ENCODE results near the gene ZNF576. TPM values are rescaled to one million over a fixed set of nuclear protein-coding genes. Genes with fewer than 3 reads are reported as not detected.

The ZNF576 gene
- total RNA-seq, 1 experiment from 2014 or later, result 14.1 TPM

GRCh38 chr19:43563816-43564457, 32.5 kb upstream of the ZNF576 start:
- TF ChIP-seq POLR2AphosphoS5 (IDR thresholded peaks at IDR 0.05; ENCODE audit: low read depth, low read length) (no peak), SIN3A (IDR thresholded peaks at IDR 0.05; ENCODE audit: borderline replicate concordance, insufficient read depth, low read depth, low read length) (no peak), REST (IDR thresholded peaks at IDR 0.05; ENCODE audit: insufficient read depth in 1 of 2, low read depth in 2 of 2, low read length in 1 of 2) (no peak), TCF7L2 (IDR thresholded peaks at IDR 0.05; ENCODE audit: low read depth, low read length) (no peak)
- TF ChIP-seq, protein P1, sequence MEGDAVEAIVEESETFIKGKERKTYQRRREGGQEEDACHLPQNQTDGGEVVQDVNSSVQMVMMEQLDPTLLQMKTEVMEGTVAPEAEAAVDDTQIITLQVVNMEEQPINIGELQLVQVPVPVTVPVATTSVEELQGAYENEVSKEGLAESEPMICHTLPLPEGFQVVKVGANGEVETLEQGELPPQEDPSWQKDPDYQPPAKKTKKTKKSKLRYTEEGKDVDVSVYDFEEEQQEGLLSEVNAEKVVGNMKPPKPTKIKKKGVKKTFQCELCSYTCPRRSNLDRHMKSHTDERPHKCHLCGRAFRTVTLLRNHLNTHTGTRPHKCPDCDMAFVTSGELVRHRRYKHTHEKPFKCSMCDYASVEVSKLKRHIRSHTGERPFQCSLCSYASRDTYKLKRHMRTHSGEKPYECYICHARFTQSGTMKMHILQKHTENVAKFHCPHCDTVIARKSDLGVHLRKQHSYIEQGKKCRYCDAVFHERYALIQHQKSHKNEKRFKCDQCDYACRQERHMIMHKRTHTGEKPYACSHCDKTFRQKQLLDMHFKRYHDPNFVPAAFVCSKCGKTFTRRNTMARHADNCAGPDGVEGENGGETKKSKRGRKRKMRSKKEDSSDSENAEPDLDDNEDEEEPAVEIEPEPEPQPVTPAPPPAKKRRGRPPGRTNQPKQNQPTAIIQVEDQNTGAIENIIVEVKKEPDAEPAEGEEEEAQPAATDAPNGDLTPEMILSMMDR (IDR thresholded peaks at IDR 0.05), result no peak
- ATAC-seq (no peak), DNase-seq (ENCODE audit: low read depth, low spot score) (no peak)
- intact Hi-C loops (cut with micrococcal nuclease; ENCODE audit: unreplicated experiment) (no loop called here), in situ Hi-C loops (cut with HindIII; ENCODE audit: low pct_unique_long_range_greater_than_20kb, low sequenced_read_pairs) (no loop called here)
- CTCF ChIA-PET, result interaction anchor here (1.4 kb wide), 1 partner anchor 9 kb away, joined by 5 read pairs; no protein-coding TSS in a partner anchor
- Histone ChIP-seq H3K4me3 (ENCODE audit: low read depth in 2 of 2, low read length in 2 of 2) (no peak overlapping the region), H3K27me3 (ENCODE audit: control insufficient read depth, insufficient read depth, low read length) (no peaks in the 10 kb centered on the region), H3K27ac (ENCODE audit: low read length) (no peak overlapping the region), H3K4me1 (ENCODE audit: control insufficient read depth, insufficient read depth, low read length) (no peaks in the 10 kb centered on the region), H3K9me3 (ENCODE audit: control insufficient read depth, insufficient read depth, low read depth, low read length) (no peaks in the 10 kb centered on the region), H3K36me3 (ENCODE audit: control insufficient read depth, insufficient read depth, low read length) (no peaks in the 10 kb centered on the region)
- BruUV-seq (replicated peaks), result no TSS peak
- POLR2A ChIA-PET, result no interaction called here

GRCh38 chr19:43564800-43565199, 31.6 kb upstream of the ZNF576 start:
- Histone ChIP-seq H3K27ac (ENCODE audit: low read length) (no peak overlapping the region), H3K27me3 (ENCODE audit: control insufficient read depth, insufficient read depth, low read length) (no peaks in the 10 kb centered on the region), H3K9me3 (ENCODE audit: control insufficient read depth, insufficient read depth, low read depth, low read length) (no peaks in the 10 kb centered on the region), H3K36me3 (ENCODE audit: control insufficient read depth, insufficient read depth, low read length) (no peaks in the 10 kb centered on the region), H3K4me3 (ENCODE audit: low read depth in 2 of 2, low read length in 2 of 2) (no peak overlapping the region), H3K4me1 (ENCODE audit: control insufficient read depth, insufficient read depth, low read length) (no peaks in the 10 kb centered on the region)
- intact Hi-C loops (cut with micrococcal nuclease; ENCODE audit: unreplicated experiment) (no loop called here), in situ Hi-C loops (cut with HindIII; ENCODE audit: low pct_unique_long_range_greater_than_20kb, low sequenced_read_pairs) (no loop called here)
- ChIA-PET CTCF (interaction anchor here (1.4 kb wide), 1 partner anchor 10 kb away, joined by 5 read pairs; no protein-coding TSS in a partner anchor), POLR2A (no interaction called here)
- DNase-seq (ENCODE audit: low read depth, low spot score) (no peak), ATAC-seq (no peak)
- TF ChIP-seq POLR2AphosphoS5 (IDR thresholded peaks at IDR 0.05; ENCODE audit: low read depth, low read length) (no peak), TCF7L2 (IDR thresholded peaks at IDR 0.05; ENCODE audit: low read depth, low read length) (no peak), REST (IDR thresholded peaks at IDR 0.05; ENCODE audit: insufficient read depth in 1 of 2, low read depth in 2 of 2, low read length in 1 of 2) (no peak), SIN3A (IDR thresholded peaks at IDR 0.05; ENCODE audit: borderline replicate concordance, insufficient read depth, low read depth, low read length) (no peak)
- TF ChIP-seq, protein P1 (IDR thresholded peaks at IDR 0.05), result no peak
- no TSS peak for BruUV-seq (replicated peaks)
